SIG-M5 (cell line): Measurements from ENCODE around the gene CCDC197.

Source experiments
- DNase-seq: peaks from one replicate; lab custom pipeline; 2025; lab: John Stamatoyannopoulos, UW

CCDC197 gene

GRCh38 chr14:93977790-93978581 is 19.1 kb upstream of the CCDC197 start:
- no peak for DNase-seq

- DNase-seq = no peak
Observed at GRCh38 chr14:93978735-93979134, 18.4 kb upstream of the CCDC197 start.

GRCh38 chr14:93980456-93981201 is 16.5 kb upstream of the CCDC197 start:
- no peak for DNase-seq

GRCh38 chr14:93981316-93982229 is 15.5 kb upstream of the CCDC197 start:
- DNase-seq = no peak

- no peak for DNase-seq
Observed at GRCh38 chr14:93982230-93983007, 14.7 kb upstream of the CCDC197 start.

- DNase-seq = no peak
Observed at GRCh38 chr14:93984070-93984469, 13.0 kb upstream of the CCDC197 start.

GRCh38 chr14:93984987-93985410 is 12.1 kb upstream of the CCDC197 start:
- DNase-seq = no peak

GRCh38 chr14:93986955-93987354 is 10.1 kb upstream of the CCDC197 start:
- DNase-seq = no peak

- no peak for DNase-seq
Observed at GRCh38 chr14:93987376-93987775, 9.7 kb upstream of the CCDC197 start.

GRCh38 chr14:93987815-93988476 is 9.2 kb upstream of the CCDC197 start:
- DNase-seq = no peak

- no peak for DNase-seq
Observed at GRCh38 chr14:93989939-93990338, 7.2 kb upstream of the CCDC197 start.

GRCh38 chr14:93991212-93991611 is 5.9 kb upstream of the CCDC197 start:
- no peak for DNase-seq

GRCh38 chr14:93991649-93992048 is 5.5 kb upstream of the CCDC197 start:
- no peak for DNase-seq

- DNase-seq = no peak
Observed at GRCh38 chr14:93993382-93993781, 3.7 kb upstream of the CCDC197 start.

GRCh38 chr14:93994919-93995682 is 2.0 kb upstream of the CCDC197 start:
- no peak for DNase-seq

- no peak for DNase-seq
Observed at GRCh38 chr14:93996130-93996695, 888 bp upstream of the CCDC197 start.

GRCh38 chr14:93997916-93998870 is 1.1 kb downstream of the CCDC197 start:
- no peak for DNase-seq

- DNase-seq = no peak
Observed at GRCh38 chr14:93998871-93999403, 1.8 kb downstream of the CCDC197 start.
